Measurements from ENCODE around the gene NFKB1.

Gene NFKB1

GRCh38 chr4:102497986-102498385 lies 3.2 kb upstream of the NFKB1 start:
- no peak for DNase-seq

- no peak for DNase-seq
Observed at GRCh38 chr4:102500352-102500695, 835 bp upstream of the NFKB1 start.

- no peak for DNase-seq
Observed at GRCh38 chr4:102501447-102501696, 213 bp downstream of the NFKB1 start.

GRCh38 chr4:102502543-102502818 lies 1.3 kb downstream of the NFKB1 start:
- DNase-seq, result no peak

- no peak for DNase-seq
Observed at GRCh38 chr4:102503301-102503746, 2.2 kb downstream of the NFKB1 start.

GRCh38 chr4:102503831-102504786 lies 3.0 kb downstream of the NFKB1 start:
- DNase-seq, result no peak

- DNase-seq, result no peak
Observed at GRCh38 chr4:102504941-102505340, 3.8 kb downstream of the NFKB1 start.

- no peak for DNase-seq
Observed at GRCh38 chr4:102505708-102506107, 4.5 kb downstream of the NFKB1 start.

GRCh38 chr4:102506523-102506922 lies 5.4 kb downstream of the NFKB1 start:
- DNase-seq, result no peak

GRCh38 chr4:102511830-102512605 lies 10.9 kb downstream of the NFKB1 start:
- no peak for DNase-seq

GRCh38 chr4:102514298-102514964 lies 13.3 kb downstream of the NFKB1 start:
- DNase-seq, result no peak

GRCh38 chr4:102517753-102518152 lies 16.6 kb downstream of the NFKB1 start:
- no peak for DNase-seq

GRCh38 chr4:102518703-102519131 lies 17.6 kb downstream of the NFKB1 start:
- DNase-seq, result no peak

- no peak for DNase-seq
Observed at GRCh38 chr4:102519925-102520324, 18.8 kb downstream of the NFKB1 start.

- no peak for DNase-seq
Observed at GRCh38 chr4:102521570-102521969, 20.4 kb downstream of the NFKB1 start.

- DNase-seq, result no peak
Observed at GRCh38 chr4:102522031-102522440, 20.9 kb downstream of the NFKB1 start.

- DNase-seq, result no peak
Observed at GRCh38 chr4:102524691-102525090, 23.5 kb downstream of the NFKB1 start.

- no peak for DNase-seq
Observed at GRCh38 chr4:102525097-102525496, 23.9 kb downstream of the NFKB1 start.

- DNase-seq, result no peak
Observed at GRCh38 chr4:102525504-102525903, 24.3 kb downstream of the NFKB1 start.

GRCh38 chr4:102526532-102526931 lies 25.4 kb downstream of the NFKB1 start:
- DNase-seq, result no peak

- DNase-seq, result no peak
Observed at GRCh38 chr4:102527695-102528283, 26.6 kb downstream of the NFKB1 start.

GRCh38 chr4:102529977-102530376 lies 28.8 kb downstream of the NFKB1 start:
- no peak for DNase-seq

- no peak for DNase-seq
Observed at GRCh38 chr4:102530986-102531385, 29.8 kb downstream of the NFKB1 start.

- DNase-seq, result no peak
Observed at GRCh38 chr4:102531462-102531861, 30.3 kb downstream of the NFKB1 start.
